GM19328 (cell line): ENCODE data around the gene CRMP1.
"Not testable (repeated sequence)": the region's sequence is repeated elsewhere in the genome, so short reads cannot be mapped to it uniquely, and the experiment has no call there.

Experiments used
- ATAC-seq: cut with Tn5 transposase; IDR thresholded peaks from one replicate; pipeline ENCODE4 v1.9.1; 2021; ENCODE audit warnings: mild to moderate bottlenecking, moderate library complexity; ENCODE audit not compliant: unreplicated experiment

Gene CRMP1

DNA sequence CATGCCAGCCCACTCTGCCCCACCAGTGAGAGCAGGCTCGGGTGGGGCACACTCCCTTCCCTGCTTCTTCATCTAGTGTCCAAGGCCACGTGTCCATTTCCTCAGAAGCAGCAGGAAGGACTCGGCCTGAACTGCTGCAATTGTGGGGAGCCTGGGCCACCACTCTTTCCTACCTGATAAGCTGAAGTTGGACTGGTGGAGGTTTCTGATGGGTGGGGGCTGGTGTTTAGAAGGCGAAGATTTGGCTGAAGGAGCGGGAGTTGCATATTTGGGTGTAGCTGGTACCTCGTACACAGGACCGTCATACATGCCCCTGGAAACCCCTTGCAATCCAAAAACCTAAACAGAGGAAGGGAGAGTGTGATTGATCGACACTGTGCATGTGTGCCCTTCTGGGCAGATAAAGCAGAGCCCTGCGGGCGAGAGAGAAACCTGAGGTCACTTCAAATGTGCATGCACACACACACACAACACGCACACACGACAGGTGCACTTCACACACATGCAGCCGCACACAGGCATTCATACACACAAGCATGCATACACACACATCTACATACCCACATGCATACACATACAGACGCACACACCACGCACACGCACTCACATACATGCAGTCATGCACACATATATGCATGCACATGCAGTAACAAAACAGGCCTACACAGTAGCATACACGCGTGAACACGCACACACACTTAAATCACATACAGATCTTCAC lies 67.4 kb downstream of the CRMP1 start:
- no peak for ATAC-seq

DNA sequence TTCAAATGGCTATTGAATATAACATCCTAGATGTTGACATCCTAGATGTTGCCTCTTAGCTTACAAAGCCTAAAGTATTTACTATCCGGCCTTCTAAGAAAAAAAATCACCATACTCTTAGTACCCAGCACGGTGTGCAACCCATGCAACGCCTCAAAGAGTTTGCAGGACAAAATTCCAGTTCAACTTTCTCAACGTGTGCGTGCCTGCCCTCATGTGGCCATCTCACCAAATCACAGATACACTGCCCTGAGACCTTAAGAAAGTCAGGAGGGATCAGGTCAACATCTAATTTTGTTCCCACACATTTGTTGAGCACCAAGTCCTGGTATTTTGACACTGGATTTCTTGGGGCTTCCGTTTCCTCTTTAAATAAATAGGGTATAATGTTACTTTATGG lies 68.3 kb downstream of the CRMP1 start:
- ATAC-seq, result no peak

- ATAC-seq, result no peak
Observed at GRCh38 chr4:5824227-5824626, 68.7 kb downstream of the CRMP1 start.

DNA sequence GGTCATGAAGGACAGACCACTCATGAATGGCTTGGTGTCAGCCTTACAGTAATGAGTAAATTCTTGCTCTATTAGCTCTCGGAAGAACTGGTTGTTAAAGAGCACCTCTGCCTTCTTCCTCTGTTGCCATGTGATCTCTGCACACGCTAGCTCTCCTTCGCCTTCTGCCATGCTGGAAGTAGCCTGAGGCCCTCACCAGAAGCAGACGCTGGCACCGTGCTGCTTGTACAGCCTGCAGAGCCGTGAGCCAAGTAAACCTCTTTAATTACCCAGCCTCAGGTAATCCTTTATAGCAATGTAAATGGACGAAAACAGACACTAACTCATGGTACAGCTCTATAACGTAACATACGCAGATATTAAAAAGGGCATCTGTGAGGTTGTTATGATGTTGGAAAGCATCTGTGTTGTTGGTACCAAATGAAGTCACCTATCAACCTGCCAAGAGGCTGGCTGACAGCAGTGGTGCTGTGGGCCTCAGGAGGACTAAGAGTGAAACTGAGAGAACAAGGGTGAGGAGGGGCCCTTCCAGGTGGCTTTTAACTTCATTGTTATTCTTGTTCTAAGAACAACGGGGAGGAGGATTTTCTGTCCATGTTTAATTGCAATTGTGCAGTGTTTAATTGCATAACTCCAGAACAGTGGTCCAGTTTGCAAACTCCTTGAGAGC lies 69.2 kb downstream of the CRMP1 start:
- ATAC-seq, result no peak

- ATAC-seq, result no peak
Observed at GRCh38 chr4:5822619-5823018, 70.3 kb downstream of the CRMP1 start.

DNA sequence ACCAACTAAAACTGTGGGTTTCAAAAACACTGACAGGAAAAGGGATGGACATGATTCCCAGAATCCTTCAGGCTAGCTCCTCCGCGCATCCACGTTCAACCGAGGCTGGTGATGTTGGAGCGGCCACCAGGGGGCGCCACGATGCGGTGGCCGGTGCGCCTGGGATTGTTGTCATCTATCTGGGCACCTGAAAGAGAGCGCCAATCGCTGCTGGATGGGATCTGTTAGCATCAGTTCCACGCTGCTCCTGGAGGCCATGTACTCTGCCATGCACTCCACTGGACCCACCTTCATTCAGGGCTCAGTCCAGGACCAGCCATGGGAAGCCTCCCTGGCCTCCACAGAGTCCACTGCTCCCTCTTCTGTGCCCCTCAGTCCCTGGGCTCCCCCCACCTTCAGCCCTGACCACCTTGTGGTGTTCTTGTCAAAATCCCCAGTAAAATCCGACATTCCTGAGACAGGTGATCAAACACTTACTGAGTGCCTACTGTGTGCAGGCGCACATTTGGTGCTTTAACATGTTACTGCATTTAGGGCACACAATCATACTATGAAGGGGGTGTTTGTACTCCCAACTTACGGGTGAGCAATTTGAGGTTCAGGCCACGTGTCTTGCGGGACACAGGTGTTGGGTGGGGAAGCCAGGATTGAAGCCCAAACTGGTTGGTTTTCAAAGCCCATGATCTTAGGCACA lies 71.1 kb downstream of the CRMP1 start:
- ATAC-seq, result no peak

DNA sequence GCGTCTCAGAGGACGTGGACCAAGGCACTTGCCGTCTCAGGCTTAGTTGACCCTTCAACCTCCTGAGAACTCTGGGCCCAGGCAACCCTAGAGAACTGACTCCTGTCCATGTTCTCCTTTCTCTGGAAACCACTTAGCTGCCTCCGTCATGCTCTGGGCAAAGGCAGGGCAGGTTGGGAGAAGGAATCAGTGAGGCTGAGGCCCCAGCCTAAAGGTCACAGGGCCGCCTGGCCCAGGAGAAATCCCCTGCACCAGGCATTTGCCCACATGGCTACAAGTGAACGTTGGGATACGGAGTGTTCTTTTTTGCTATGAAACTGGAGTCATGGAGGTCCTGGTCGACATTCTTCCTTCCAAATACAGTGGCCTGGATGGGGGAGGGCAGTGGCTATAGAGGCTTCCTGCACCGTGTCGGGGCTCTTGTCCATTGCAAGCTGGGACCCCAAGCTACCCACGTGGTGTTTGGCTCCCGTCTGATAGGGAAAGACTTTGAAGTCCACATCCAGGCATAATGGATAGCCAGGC lies 76.0 kb downstream of the CRMP1 start:
- ATAC-seq, result no peak

- ATAC-seq, result no peak
Observed at GRCh38 chr4:5816101-5816500, 76.8 kb downstream of the CRMP1 start.

DNA sequence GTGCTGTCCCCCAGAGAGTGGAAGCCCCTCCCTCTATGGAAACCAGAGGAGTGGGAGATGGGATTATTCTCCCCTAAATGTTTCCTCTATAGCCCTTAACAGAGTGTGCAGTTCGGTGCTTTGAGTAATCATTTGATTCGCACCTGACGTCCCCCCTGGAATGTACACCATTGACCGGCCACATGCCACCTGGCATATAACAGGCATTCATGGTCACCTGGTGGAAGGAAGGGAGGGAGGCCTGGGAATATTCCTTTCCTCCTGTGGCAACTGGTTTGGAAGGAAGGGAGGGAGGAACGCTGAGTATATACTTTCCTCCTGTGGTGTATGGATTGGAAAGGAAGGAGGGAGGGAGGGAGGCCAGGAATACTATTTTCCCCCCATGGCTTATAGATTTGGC lies 77.2 kb downstream of the CRMP1 start:
- ATAC-seq, result no peak

DNA sequence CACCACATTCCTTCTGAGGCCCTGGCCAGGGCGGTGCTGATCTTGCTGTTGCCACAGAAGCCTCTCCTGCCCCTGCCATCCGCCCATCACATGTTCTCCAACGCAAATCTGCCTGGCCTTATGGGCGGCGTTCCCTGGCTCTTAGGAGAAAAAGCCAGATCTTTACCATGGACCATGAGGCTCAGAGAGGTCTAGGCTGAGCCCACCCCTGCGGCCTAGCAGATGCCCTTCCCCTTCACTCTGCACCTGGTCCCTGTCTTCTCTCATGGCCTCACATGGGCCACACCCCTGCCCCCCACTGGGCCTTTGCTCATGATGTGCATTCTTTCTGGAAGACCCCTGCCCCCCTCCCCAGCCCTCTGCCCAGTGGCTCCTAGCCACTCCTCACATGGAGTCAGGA lies 78.5 kb downstream of the CRMP1 start:
- ATAC-seq, result no peak

DNA sequence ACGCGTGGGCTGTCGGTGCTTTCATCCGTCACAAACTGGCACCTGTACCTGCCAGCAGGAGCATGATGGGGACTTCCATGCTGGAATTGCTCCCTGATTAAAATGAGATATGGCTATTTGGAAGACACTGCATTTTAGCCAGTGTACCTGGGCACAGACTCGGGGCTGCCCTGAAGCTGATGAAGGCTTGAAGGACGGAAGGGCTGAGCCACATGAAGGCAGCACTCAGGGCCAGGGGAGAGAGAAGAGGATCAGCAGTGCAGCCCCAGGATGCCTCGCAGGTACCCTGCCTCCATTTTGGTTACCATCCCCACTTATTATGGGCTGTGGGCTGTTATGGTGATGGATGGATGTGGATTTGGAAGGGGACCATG lies 79.0 kb downstream of the CRMP1 start:
- ATAC-seq, result no peak

DNA sequence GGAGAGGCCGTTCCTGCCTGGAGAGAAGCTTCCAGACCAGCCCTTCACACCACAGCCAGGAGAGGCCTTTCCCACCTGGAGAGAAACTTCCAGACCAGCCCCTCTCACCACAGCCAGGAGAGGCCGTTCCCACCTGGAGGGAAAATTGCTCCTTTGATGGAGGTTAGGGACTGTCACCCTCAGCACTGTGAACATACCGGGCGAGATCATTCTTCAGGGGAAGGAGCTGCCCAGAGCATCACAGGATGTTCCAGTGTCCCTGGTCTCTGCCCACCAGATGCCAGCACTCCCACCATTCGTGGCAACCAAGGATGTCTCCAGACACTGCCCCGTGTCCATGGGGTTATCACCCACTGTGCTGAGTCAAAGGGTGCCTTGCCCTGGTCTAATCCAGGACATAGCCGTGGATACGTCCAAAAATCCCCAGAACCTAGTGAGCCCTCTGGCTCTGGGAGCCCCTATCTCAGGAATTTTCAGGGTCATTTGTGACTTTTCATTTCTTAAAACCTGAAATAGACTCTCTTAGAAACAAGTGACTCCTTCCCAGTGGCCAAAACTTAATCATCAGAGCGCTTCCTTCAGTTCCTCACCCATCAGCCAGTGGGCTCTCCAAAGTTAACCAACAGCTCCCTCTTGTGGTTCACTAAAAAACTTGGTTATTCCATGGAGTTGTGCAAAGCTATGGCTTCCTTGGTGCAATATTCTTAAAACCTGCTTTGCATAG lies 80.2 kb downstream of the CRMP1 start:
- no peak for ATAC-seq

- ATAC-seq, result not testable (repeated sequence)
Observed at GRCh38 chr4:5812057-5812456, 80.8 kb downstream of the CRMP1 start.

DNA sequence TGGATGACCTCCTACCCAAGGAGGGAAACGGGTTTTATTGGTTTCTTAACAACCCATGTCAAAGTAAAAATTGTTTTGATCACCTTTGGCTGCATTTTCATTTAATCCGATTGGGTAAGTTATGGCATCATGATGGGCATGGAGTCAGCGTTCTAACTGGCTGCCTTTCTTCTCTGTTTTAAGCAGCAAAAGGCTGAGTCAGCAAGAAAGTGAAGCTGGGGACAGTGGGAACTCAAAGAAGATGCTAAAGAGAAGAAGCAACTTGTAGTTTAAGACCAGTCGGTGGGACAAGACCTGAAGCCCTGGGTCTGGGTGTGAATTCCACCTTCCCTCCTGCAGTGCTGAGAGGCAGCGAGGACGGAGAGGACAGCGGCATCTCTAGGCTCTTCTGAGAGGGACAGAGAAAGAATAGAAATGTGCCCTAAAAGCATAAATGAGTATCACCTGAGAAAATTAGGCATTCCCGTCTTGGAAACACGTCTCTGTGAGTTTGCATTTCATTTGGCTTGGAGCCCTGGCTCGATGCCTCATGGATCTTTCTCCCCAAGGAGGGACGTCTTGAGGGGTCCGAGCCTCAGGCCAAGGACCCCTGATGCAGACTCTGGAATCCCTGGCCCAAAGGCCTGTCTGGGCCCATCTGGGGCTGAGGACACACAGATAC lies 82.0 kb downstream of the CRMP1 start:
- no peak for ATAC-seq

DNA sequence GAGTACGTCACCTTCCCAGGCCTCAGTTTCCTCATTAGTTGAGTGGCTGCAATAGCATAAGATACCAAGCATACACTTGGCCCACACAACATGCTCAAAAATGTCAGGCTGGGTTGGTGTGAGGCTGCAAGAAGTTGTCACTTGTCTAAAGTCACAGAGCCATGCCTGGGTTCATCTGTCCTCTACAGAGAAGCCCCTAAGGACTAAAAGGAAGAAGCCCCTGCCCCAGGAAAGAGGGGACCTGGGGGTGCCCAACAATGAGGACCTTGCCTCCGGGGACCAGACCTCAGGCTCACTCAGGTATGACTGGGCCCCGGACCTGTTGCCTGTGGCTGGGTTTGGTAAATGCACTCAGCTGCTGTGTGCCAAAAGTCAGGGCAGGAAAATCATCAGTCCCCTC lies 82.7 kb downstream of the CRMP1 start:
- ATAC-seq, result no peak

GRCh38 chr4:5809216-5809776 lies 83.6 kb downstream of the CRMP1 start:
- ATAC-seq, result no peak

DNA sequence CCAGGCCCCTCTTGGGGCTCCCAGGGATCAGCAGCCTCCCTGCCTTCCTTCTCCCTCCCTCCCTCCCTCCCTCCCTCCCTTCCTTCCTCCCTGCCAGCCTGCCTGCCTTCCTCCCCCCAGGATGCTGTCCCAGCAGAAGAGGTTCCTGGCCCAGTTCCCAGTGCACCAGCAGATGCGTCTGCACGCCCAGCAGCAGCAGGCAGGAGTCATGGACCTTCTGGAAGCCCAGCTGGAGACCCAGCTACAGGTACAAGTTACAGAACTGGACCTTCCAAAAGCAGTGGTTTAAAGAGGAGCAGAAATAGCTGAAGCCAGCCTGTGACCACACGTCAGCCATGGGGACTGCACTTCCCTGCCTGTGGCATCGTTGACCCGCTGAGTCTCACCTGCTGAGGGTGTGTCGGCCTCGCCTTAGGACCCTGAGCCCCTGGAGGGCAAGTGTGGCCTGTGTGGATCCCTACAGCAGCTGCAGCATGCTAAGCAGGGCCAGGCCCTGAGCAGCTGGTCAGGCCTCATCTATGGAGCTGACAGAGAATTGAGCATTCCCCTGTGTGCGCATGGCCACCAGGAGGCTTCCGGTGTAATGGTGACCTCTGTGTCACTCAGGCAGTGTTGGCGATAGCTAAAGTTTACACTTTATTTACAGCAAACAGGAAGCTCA lies 84.7 kb downstream of the CRMP1 start:
- ATAC-seq, result no peak

GRCh38 chr4:5805270-5805669 lies 87.6 kb downstream of the CRMP1 start:
- ATAC-seq, result no peak

DNA sequence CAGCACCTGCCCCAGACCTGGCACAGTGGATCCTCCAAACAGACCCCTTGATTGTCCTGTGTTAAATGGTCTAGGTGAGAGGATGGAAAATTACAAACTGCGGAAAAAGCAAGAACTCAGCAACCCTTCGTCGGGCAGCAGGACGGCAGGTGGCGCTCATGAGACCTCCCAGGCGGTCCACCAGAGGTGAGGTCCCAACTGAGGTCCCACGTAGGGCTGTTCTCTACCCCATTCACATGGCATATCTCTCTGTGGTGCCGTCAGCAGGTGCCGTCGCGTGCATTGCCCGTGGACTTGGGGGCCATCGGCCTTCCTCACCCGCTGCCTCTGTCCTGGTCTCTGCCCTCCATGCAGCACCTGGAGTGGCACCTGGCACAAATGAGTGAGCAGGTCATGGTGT lies 88.2 kb downstream of the CRMP1 start:
- ATAC-seq, result no peak

GRCh38 chr4:5802565-5802964 lies 90.3 kb downstream of the CRMP1 start:
- ATAC-seq, result no peak
